DND-41 (cell line): ENCODE data around the gene DENND4B.
"Not testable (repeated sequence)": the region's sequence is repeated elsewhere in the genome, so short reads cannot be mapped to it uniquely, and the experiment has no call there.

Source experiments
- CTCF ChIP-seq: IDR thresholded peaks from 2 replicates; pipeline ENCODE4 v1.5.1; 2012; ENCODE audit warnings: borderline replicate concordance, low read length, moderate library complexity, mild to moderate bottlenecking; ENCODE audit not compliant: poor library complexity, severe bottlenecking; ENCODE audit errors: extremely low read depth
- EZH2 ChIP-seq: IDR thresholded peaks from 3 replicates; pipeline ENCODE4 v1.6.1; 2012; ENCODE audit warnings: borderline replicate concordance, low read depth, mild to moderate bottlenecking, moderate library complexity, low read length, inconsistent platforms; ENCODE audit not compliant: severe bottlenecking

- TF ChIP-seq CTCF, EZH2: not testable (repeated sequence)
Observed at GRCh38 chr1:153891042-153891441, 55.5 kb downstream of the DENND4B start.
